ENCODE measurements around the gene JPH2.

The JPH2 gene

DNA sequence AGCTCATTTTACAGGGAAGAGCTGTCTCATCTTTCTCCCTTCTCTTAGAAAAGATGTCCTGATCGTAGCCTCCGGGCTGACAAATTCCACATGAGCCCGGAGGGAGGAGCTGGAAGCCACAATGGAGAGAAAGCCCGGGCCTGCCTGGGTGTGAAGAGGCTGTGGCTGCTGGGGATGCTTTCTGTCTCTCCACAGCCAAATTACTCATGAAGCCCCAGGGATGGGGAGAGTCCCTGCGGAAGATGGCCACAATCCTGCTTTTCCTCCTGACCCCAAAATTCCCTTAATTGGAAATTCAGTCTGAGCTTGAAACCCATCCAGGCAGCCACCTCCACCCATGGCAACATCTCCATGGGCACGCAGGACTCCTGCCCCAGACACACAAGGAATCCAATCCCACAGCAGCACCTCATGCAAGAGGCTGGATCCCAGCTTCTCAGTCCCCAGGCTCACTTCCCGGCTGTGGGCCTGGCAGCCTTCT lies 32.4 kb downstream of the JPH2 start:
- Mint-ChIP-seq H3K27me3 (ENCODE audit: low read depth, poor library complexity) (no peaks in the 10 kb centered on the region), H3K4me3 (no peak overlapping the region), H3K27ac (no peak overlapping the region), H3K9me3 (peaks cover 4% of the 10 kb centered on the region), H3K4me1 (peaks cover 22% of the 10 kb centered on the region), H3K36me3 (ENCODE audit: low read depth) (peaks cover 20% of the 10 kb centered on the region)
- DNase-seq = no peak
- TF ChIP-seq, protein P1, sequence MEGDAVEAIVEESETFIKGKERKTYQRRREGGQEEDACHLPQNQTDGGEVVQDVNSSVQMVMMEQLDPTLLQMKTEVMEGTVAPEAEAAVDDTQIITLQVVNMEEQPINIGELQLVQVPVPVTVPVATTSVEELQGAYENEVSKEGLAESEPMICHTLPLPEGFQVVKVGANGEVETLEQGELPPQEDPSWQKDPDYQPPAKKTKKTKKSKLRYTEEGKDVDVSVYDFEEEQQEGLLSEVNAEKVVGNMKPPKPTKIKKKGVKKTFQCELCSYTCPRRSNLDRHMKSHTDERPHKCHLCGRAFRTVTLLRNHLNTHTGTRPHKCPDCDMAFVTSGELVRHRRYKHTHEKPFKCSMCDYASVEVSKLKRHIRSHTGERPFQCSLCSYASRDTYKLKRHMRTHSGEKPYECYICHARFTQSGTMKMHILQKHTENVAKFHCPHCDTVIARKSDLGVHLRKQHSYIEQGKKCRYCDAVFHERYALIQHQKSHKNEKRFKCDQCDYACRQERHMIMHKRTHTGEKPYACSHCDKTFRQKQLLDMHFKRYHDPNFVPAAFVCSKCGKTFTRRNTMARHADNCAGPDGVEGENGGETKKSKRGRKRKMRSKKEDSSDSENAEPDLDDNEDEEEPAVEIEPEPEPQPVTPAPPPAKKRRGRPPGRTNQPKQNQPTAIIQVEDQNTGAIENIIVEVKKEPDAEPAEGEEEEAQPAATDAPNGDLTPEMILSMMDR (IDR thresholded peaks at IDR 0.05) = no peak

DNA sequence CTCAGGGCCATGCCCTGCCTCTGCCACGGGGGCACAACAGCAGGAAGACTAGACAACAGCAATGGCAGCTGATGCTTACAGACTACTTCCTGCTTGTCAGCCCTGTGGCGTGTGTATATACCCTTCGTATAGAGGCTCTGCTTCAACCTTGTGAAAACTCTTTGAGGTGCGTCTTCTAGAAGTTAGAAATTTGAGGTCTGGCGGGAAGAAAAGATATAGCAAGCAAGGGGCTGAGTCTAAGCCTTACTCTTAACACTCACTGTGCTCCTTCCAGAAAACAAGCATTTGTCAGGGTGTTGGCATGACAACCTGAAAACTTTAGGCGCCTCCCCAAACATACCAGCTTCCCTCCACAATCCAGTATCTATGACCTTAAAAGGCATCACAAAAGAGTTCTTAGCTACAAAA lies 33.3 kb downstream of the JPH2 start:
- Mint-ChIP-seq H3K9me3 (peaks cover 4% of the 10 kb centered on the region), H3K4me1 (peaks cover 22% of the 10 kb centered on the region), H3K4me3 (no peak overlapping the region), H3K36me3 (ENCODE audit: low read depth) (peaks cover 12% of the 10 kb centered on the region), H3K27me3 (ENCODE audit: low read depth, poor library complexity) (no peaks in the 10 kb centered on the region), H3K27ac (peak overlapping the region; percentile 20)
- TF ChIP-seq, protein P1 (IDR thresholded peaks at IDR 0.05) = no peak
- DNase-seq = no peak

DNA sequence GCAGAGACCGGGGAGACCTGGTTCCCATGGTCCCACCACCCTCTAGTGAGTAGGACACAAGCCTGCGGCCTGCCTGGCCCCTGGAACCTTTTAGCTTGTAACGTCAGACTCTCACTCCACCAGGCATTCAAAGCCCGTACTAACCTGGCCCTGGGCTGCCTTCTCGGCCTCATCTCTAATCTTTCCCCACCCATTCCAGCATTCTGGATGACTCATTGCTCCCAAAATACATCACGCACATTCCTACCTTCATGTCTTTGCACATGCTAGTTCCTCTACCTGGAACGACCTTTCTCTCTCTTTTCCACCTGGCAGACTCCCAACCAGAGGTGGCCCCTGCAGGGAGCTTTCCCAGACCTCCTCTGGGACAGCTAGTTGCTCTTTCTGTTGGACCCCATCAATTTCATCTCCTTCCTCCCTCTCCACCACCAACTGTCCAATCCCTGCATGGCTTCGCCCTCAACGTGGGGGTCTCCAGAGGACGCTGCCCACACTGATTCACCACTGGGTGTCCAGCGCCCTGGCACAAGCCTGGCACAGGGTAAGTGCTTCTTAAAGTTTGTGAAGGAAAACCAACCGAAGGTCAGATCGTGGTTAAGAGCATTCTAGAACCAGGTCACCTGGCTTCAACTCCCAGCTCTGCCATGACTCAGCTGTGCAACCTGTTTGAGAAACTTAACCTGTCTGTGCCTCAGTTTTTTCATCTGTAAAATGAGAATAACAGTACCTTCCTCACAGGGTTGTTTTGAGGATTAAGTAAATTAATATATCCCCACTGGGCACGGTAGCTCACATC lies 35.2 kb downstream of the JPH2 start:
- Mint-ChIP-seq H3K27me3 (ENCODE audit: low read depth, poor library complexity) (no peaks in the 10 kb centered on the region), H3K4me3 (no peak overlapping the region), H3K27ac (no peak overlapping the region), H3K9me3 (peaks cover 4% of the 10 kb centered on the region), H3K4me1 (peaks cover 22% of the 10 kb centered on the region), H3K36me3 (ENCODE audit: low read depth) (peaks cover 5% of the 10 kb centered on the region)
- DNase-seq = no peak
- TF ChIP-seq, protein P1 (IDR thresholded peaks at IDR 0.05) = no peak

- peaks cover 46% of the 10 kb centered on the region for H3K4me1 Mint-ChIP-seq
- TF ChIP-seq, protein P1 (IDR thresholded peaks at IDR 0.05) = no peak
- no peaks in the 10 kb centered on the region for H3K27me3 Mint-ChIP-seq (ENCODE audit: low read depth, poor library complexity)
- H3K36me3 Mint-ChIP-seq (ENCODE audit: low read depth) = peaks cover 5% of the 10 kb centered on the region
- no peak overlapping the region for H3K4me3 Mint-ChIP-seq
- peaks cover 4% of the 10 kb centered on the region for H3K9me3 Mint-ChIP-seq
- DNase-seq = no peak
- H3K27ac Mint-ChIP-seq = no peak overlapping the region
Measured at GRCh38 chr20:44146272-44146671, 40.7 kb downstream of the JPH2 start.

DNA sequence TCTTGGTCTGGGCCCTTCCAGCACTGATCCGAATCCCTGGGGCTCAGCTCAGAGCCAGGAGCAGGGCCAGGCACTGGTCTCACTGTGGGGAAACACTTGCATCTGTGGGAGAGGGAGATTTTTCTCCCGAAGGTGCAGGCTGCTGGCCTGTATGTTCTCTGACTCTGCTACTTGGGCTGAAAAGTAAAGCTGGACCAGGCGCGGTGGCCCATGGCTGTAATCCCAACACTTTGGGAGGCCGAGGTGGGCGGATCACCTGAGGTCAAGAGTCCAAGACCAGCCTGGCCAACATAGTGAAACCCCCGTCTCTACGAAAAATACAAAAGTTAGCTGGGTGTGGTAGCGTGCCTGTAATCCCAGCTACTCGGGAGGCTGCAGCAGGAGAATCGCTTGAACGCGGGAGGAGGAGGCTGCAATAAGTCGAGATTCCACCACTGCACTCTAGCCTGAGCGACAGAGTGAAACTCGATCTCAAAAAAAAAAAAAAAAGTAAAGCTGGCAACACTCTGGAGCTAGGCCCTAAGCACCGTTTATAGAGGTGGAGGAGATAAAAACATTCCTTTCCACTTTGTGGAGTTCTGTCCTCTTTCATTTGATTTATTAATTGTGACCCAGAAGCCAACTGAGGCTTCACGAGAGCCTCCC lies 41.7 kb downstream of the JPH2 start:
- TF ChIP-seq, protein P1 (IDR thresholded peaks at IDR 0.05) = no peak
- DNase-seq = no peak
- peaks cover 5% of the 10 kb centered on the region for H3K36me3 Mint-ChIP-seq (ENCODE audit: low read depth)
- H3K4me1 Mint-ChIP-seq = peaks cover 54% of the 10 kb centered on the region
- H3K27ac Mint-ChIP-seq = peak overlapping the region; percentile 95
- no peaks in the 10 kb centered on the region for H3K27me3 Mint-ChIP-seq (ENCODE audit: low read depth, poor library complexity)
- no peak overlapping the region for H3K4me3 Mint-ChIP-seq
- H3K9me3 Mint-ChIP-seq = peaks cover 4% of the 10 kb centered on the region

Data from nephron progenitor cell (in vitro differentiated cells).